HG03457 (cell line): ENCODE measurements around the gene MAP3K8.
"Not testable (repeated sequence)": the region's sequence is repeated elsewhere in the genome, so short reads cannot be mapped to it uniquely, and the experiment has no call there.

ENCODE experiments used
- ATAC-seq: cut with Tn5 transposase; IDR thresholded peaks from one replicate; pipeline ENCODE4 v1.9.1; 2021; ENCODE audit warnings: moderate number of reproducible peaks; ENCODE audit not compliant: unreplicated experiment

The MAP3K8 gene

GRCh38 chr10:30445711-30446110 is 11.7 kb downstream of the MAP3K8 start:
- ATAC-seq, result no peak

GRCh38 chr10:30447125-30447799 is 13.3 kb downstream of the MAP3K8 start:
- no peak for ATAC-seq

- ATAC-seq, result no peak
Measured at GRCh38 chr10:30448092-30448491, 14.1 kb downstream of the MAP3K8 start.

- ATAC-seq, result no peak
Measured at GRCh38 chr10:30453764-30454527, 20.0 kb downstream of the MAP3K8 start.

- no peak for ATAC-seq
Measured at GRCh38 chr10:30454744-30455510, 20.9 kb downstream of the MAP3K8 start.

GRCh38 chr10:30455816-30456215 is 21.8 kb downstream of the MAP3K8 start:
- ATAC-seq, result no peak

GRCh38 chr10:30456266-30456665 is 22.3 kb downstream of the MAP3K8 start:
- peak; percentile 62 for ATAC-seq

- no peak for ATAC-seq
Measured at GRCh38 chr10:30459283-30459682, 25.3 kb downstream of the MAP3K8 start.

GRCh38 chr10:30460121-30460520 is 26.1 kb downstream of the MAP3K8 start:
- no peak for ATAC-seq

- no peak for ATAC-seq
Measured at GRCh38 chr10:30462513-30462912, 28.5 kb downstream of the MAP3K8 start.

- no peak for ATAC-seq
Measured at GRCh38 chr10:30463944-30464451, 30.0 kb downstream of the MAP3K8 start.

- no peak for ATAC-seq
Measured at GRCh38 chr10:30464675-30465074, 30.7 kb downstream of the MAP3K8 start.

GRCh38 chr10:30466445-30466844 is 32.5 kb downstream of the MAP3K8 start:
- no peak for ATAC-seq

- ATAC-seq, result no peak
Measured at GRCh38 chr10:30467651-30468338, 33.8 kb downstream of the MAP3K8 start.

- no peak for ATAC-seq
Measured at GRCh38 chr10:30472414-30473155, 38.6 kb downstream of the MAP3K8 start.

- not testable (repeated sequence) for ATAC-seq
Measured at GRCh38 chr10:30475515-30475914, 41.5 kb downstream of the MAP3K8 start.

- ATAC-seq, result no peak
Measured at GRCh38 chr10:30476511-30477155, 42.6 kb downstream of the MAP3K8 start.

- not testable (repeated sequence) for ATAC-seq
Measured at GRCh38 chr10:30479513-30479912, 45.5 kb downstream of the MAP3K8 start.

GRCh38 chr10:30481603-30482002 is 47.6 kb downstream of the MAP3K8 start:
- ATAC-seq, result no peak

- ATAC-seq, result no peak
Measured at GRCh38 chr10:30488316-30488715, 54.3 kb downstream of the MAP3K8 start.
